RWPE2 (cell line): ENCODE results near the gene TNRC6B.

Source experiments
- ATAC-seq: fragments of 200-7000 bp; cut with Tn5 transposase; 3 replicates; pipeline ENCODE4 v1.9.1; 2021; ENCODE audit warnings: low read depth
- DNase-seq: peaks from one replicate; pipeline ENCODE4 v3.0.0-alpha.2; 2020; ENCODE audit warnings: low spot score
- H3K27ac ChIP-seq: fragments of 450-650 bp; 2 replicates; pipeline ENCODE4 v1.5.1; 2017; ENCODE audit warnings: mild to moderate bottlenecking; ENCODE audit not compliant: poor library complexity, severe bottlenecking
- H3K27me3 ChIP-seq: fragments of 250-450 bp; sonication (Bioruptor Pico); 2 replicates; pipeline ENCODE4 v1.5.1; 2021; ENCODE audit warnings: mild to moderate bottlenecking, moderate library complexity; ENCODE audit not compliant: insufficient read depth, poor library complexity, severe bottlenecking
- H3K36me3 ChIP-seq: fragments of 250-450 bp; sonication (Bioruptor Pico); 2 replicates; pipeline ENCODE4 v1.5.1; 2020; ENCODE audit warnings: low read depth, mild to moderate bottlenecking, moderate library complexity
- H3K4me1 ChIP-seq: fragments of 250-450 bp; sonication (Bioruptor Pico); 2 replicates; pipeline ENCODE4 v1.5.1; 2021; ENCODE audit warnings: mild to moderate bottlenecking, moderate library complexity; ENCODE audit not compliant: insufficient read depth, poor library complexity, severe bottlenecking
- H3K4me3 ChIP-seq: fragments of 250-450 bp; sonication (Bioruptor Pico); 2 replicates; pipeline ENCODE4 v1.5.1; 2021; ENCODE audit warnings: mild to moderate bottlenecking, moderate library complexity; ENCODE audit not compliant: severe bottlenecking
- H3K9me3 ChIP-seq: fragments of 250-450 bp; sonication (Bioruptor Pico); 2 replicates; pipeline ENCODE4 v1.5.1; 2021; ENCODE audit warnings: mild to moderate bottlenecking, moderate library complexity; ENCODE audit not compliant: severe bottlenecking
- CTCF ChIP-seq: fragments of 450-650 bp; IDR thresholded peaks from one replicate; pipeline ENCODE4 v1.5.1; 2017; ENCODE audit warnings: mild to moderate bottlenecking, moderate library complexity; ENCODE audit not compliant: poor library complexity, severe bottlenecking

Gene TNRC6B

GRCh38 chr22:40312050-40312449 lies 134.3 kb downstream of the TNRC6B start:
- Histone ChIP-seq H3K36me3 (peaks cover 76% of the 10 kb centered on the region), H3K4me3 (no peak overlapping the region)
- ATAC-seq = no peak

GRCh38 chr22:40313007-40313406 lies 135.3 kb downstream of the TNRC6B start:
- no peak for ATAC-seq
- no peak for TF ChIP-seq CTCF
- Histone ChIP-seq H3K9me3 (no peaks in the 10 kb centered on the region), H3K27me3 (no peaks in the 10 kb centered on the region), H3K4me3 (no peak overlapping the region), H3K4me1 (no peaks in the 10 kb centered on the region), H3K36me3 (peaks cover 80% of the 10 kb centered on the region), H3K27ac (no peak overlapping the region)
- no peak for DNase-seq

More at GRCh38 chr22:40312050-40312449, 134.3 kb downstream of the TNRC6B start:
- no peak for TF ChIP-seq CTCF
- no peaks in the 10 kb centered on the region for H3K4me1 ChIP-seq
- no peaks in the 10 kb centered on the region for H3K27me3 ChIP-seq
- H3K9me3 ChIP-seq = no peaks in the 10 kb centered on the region
- H3K27ac ChIP-seq = no peak overlapping the region
- no peak for DNase-seq

- ATAC-seq = no peak
- H3K36me3 ChIP-seq = peaks cover 80% of the 10 kb centered on the region
- no peak for TF ChIP-seq CTCF
Measured at GRCh38 chr22:40314041-40314440, 136.3 kb downstream of the TNRC6B start.

GRCh38 chr22:40320687-40321086 lies 143.0 kb downstream of the TNRC6B start:
- H3K27me3 ChIP-seq = no peaks in the 10 kb centered on the region
- peaks cover 34% of the 10 kb centered on the region for H3K36me3 ChIP-seq
- no peaks in the 10 kb centered on the region for H3K4me1 ChIP-seq
- no peak for DNase-seq
- H3K4me3 ChIP-seq = no peak overlapping the region
- no peaks in the 10 kb centered on the region for H3K9me3 ChIP-seq
- ATAC-seq = no peak
- no peak overlapping the region for H3K27ac ChIP-seq
- no peak for TF ChIP-seq CTCF

More at GRCh38 chr22:40314041-40314440, 136.3 kb downstream of the TNRC6B start:
- Histone ChIP-seq H3K27ac (no peak overlapping the region), H3K9me3 (no peaks in the 10 kb centered on the region), H3K4me1 (no peaks in the 10 kb centered on the region), H3K4me3 (no peak overlapping the region), H3K27me3 (no peaks in the 10 kb centered on the region)
- no peak for DNase-seq

- TF ChIP-seq CTCF = no peak
- no peaks in the 10 kb centered on the region for H3K9me3 ChIP-seq
- H3K27me3 ChIP-seq = no peaks in the 10 kb centered on the region
- no peak for DNase-seq
- H3K36me3 ChIP-seq = peaks cover 27% of the 10 kb centered on the region
- H3K4me1 ChIP-seq = no peaks in the 10 kb centered on the region
- ATAC-seq = no peak
- no peak overlapping the region for H3K4me3 ChIP-seq
- no peak overlapping the region for H3K27ac ChIP-seq
Measured at GRCh38 chr22:40322021-40322420, 144.3 kb downstream of the TNRC6B start.
